ENCODE measurements around the gene CACNA1B. TPM values are rescaled to one million over a fixed set of nuclear protein-coding genes. Genes with fewer than 3 reads are reported as not detected.

The CACNA1B gene
- total and polyA plus RNA-seq, 2 of the 4 experiments (the other 2 are of a cell fraction), result 0.02 TPM; not detected in 1

GRCh38 chr9:137970686-137971476, 93.3 kb downstream of the CACNA1B start:
- dilution Hi-C loops (cut with HindIII; ENCODE audit: low sequenced_read_pairs, unreplicated experiment) (no loop called here), intact Hi-C loops (cut with micrococcal nuclease) (no loop called here), in situ Hi-C loops (cut with MboI; ENCODE audit: low sequenced_read_pairs) (no loop called here)
- H3K18ac ChIP-seq (ENCODE audit: low read depth, low read length), result no peak overlapping the region
- H3K4me1 ChIP-seq (ENCODE audit: control insufficient read depth, insufficient read depth, low read length), result no peaks in the 10 kb centered on the region
- no peaks in the 10 kb centered on the region for H3K27me3 ChIP-seq (ENCODE audit: control insufficient read depth, insufficient read depth, low read length)
- ChIA-PET CTCF (no interaction called here), POLR2A (ENCODE audit: unreplicated experiment) (no interaction called here)
- H2AFZ ChIP-seq (replicated peaks; ENCODE audit: low read length, poor library complexity), result no peak overlapping the region
- H2BK120ac ChIP-seq (ENCODE audit: low read depth, low read length), result no peak overlapping the region
- peak overlapping the region; percentile 28 for H2AK9ac ChIP-seq (replicated peaks; ENCODE audit: low read depth, low read length, poor library complexity)
- TF ChIP-seq ELK1 (IDR thresholded peaks at IDR 0.05; ENCODE audit: borderline replicate concordance, low read depth, low read length), result no peak
- no peak for TF ChIP-seq FOS (IDR thresholded peaks at IDR 0.05; ENCODE audit: low read depth, low read length)
- TF ChIP-seq CEBPB (IDR thresholded peaks at IDR 0.05; ENCODE audit: low read depth, low read length), result no peak
- no peak for TF ChIP-seq RCOR1 (IDR thresholded peaks at IDR 0.05; ENCODE audit: insufficient replicate concordance, low read length)
- TF ChIP-seq CHD1 (IDR thresholded peaks at IDR 0.05; ENCODE audit: low read depth, low read length), result no peak
- no peak for TF ChIP-seq RFX5 (IDR thresholded peaks at IDR 0.05; ENCODE audit: low read depth, low read length)
- no peak for TF ChIP-seq MAFK (IDR thresholded peaks at IDR 0.05; ENCODE audit: low read depth, low read length)
- TF ChIP-seq SMC3 (IDR thresholded peaks at IDR 0.05; ENCODE audit: low read depth, low read length), result no peak
- TF ChIP-seq RAD21 (IDR thresholded peaks at IDR 0.05; ENCODE audit: low read length), result no peak
- no peak for TF ChIP-seq NFE2L2 (IDR thresholded peaks at IDR 0.05; ENCODE audit: low read depth, low read length)
- no peak for TF ChIP-seq MXI1 (IDR thresholded peaks at IDR 0.05; ENCODE audit: borderline replicate concordance, low read depth, low read length)
- TF ChIP-seq, protein P1, sequence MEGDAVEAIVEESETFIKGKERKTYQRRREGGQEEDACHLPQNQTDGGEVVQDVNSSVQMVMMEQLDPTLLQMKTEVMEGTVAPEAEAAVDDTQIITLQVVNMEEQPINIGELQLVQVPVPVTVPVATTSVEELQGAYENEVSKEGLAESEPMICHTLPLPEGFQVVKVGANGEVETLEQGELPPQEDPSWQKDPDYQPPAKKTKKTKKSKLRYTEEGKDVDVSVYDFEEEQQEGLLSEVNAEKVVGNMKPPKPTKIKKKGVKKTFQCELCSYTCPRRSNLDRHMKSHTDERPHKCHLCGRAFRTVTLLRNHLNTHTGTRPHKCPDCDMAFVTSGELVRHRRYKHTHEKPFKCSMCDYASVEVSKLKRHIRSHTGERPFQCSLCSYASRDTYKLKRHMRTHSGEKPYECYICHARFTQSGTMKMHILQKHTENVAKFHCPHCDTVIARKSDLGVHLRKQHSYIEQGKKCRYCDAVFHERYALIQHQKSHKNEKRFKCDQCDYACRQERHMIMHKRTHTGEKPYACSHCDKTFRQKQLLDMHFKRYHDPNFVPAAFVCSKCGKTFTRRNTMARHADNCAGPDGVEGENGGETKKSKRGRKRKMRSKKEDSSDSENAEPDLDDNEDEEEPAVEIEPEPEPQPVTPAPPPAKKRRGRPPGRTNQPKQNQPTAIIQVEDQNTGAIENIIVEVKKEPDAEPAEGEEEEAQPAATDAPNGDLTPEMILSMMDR (conservative IDR thresholded peaks at IDR 0.05; ENCODE audit: low read depth, low read length), result no peak
- no peak for TF ChIP-seq MAZ (IDR thresholded peaks at IDR 0.05; ENCODE audit: borderline replicate concordance, low read depth, low read length)
- TF ChIP-seq BHLHE40 (IDR thresholded peaks at IDR 0.05; ENCODE audit: low read depth, low read length), result no peak
- TF ChIP-seq, protein P2, sequence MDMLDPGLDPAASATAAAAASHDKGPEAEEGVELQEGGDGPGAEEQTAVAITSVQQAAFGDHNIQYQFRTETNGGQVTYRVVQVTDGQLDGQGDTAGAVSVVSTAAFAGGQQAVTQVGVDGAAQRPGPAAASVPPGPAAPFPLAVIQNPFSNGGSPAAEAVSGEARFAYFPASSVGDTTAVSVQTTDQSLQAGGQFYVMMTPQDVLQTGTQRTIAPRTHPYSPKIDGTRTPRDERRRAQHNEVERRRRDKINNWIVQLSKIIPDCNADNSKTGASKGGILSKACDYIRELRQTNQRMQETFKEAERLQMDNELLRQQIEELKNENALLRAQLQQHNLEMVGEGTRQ (IDR thresholded peaks at IDR 0.05; ENCODE audit: low read depth, low read length), result no peak
- H4K5ac ChIP-seq (ENCODE audit: low read depth, low read length), result no peak overlapping the region
- no peak overlapping the region for H3K4ac ChIP-seq (ENCODE audit: low read depth, low read length)
- no peak overlapping the region for H2BK20ac ChIP-seq (ENCODE audit: low read depth, low read length)
- no peak overlapping the region for H4K8ac ChIP-seq (ENCODE audit: low read depth in 2 of 2, low read length in 2 of 2)
- H3K23ac ChIP-seq (ENCODE audit: low read depth, low read length), result no peak overlapping the region
- ATAC-seq (ENCODE audit: low read depth) (no peak), DNase-seq (no peak)
- no peak overlapping the region for H3K14ac ChIP-seq (replicated peaks; ENCODE audit: low read depth, low read length)
- peaks cover 67% of the 10 kb centered on the region for H3K9me3 ChIP-seq (ENCODE audit: control insufficient read depth, insufficient read depth, low read length)
- H4K91ac ChIP-seq (ENCODE audit: insufficient read depth, low read depth, low read length), result no peak overlapping the region
- H3K9ac ChIP-seq (ENCODE audit: low read depth, low read length), result no peak overlapping the region
- no peaks in the 10 kb centered on the region for H3K9me1 ChIP-seq (ENCODE audit: insufficient read depth, low read length)
- no peak overlapping the region for H3K4me3 ChIP-seq (ENCODE audit: insufficient read depth, low read depth, low read length)
- no peaks in the 10 kb centered on the region for H3K79me1 ChIP-seq (ENCODE audit: low read depth in 1 of 2, low read length in 2 of 2)
- H3K36me3 ChIP-seq (ENCODE audit: control insufficient read depth, insufficient read depth, low read length), result no peaks in the 10 kb centered on the region
- no TSS peak for BruUV-seq (replicated peaks)
- H2AK5ac ChIP-seq (ENCODE audit: low read depth, low read length), result no peak overlapping the region
- H3K27ac ChIP-seq (ENCODE audit: insufficient read depth, low read length), result no peak overlapping the region
- H3K4me2 ChIP-seq (ENCODE audit: low read depth, low read length), result no peak overlapping the region
- H2BK5ac ChIP-seq (ENCODE audit: low read depth, low read length, poor library complexity, severe bottlenecking), result no peak overlapping the region
- 48% methylated on average over 10 of the region's 18 CpGs; no CpG with 5 or more reads in 1 of the 2 experiments for WGBS, 2 experiments (ENCODE audit: extremely low coverage in 2 of 2, insufficient read length in 1 of 2)
- H3K56ac ChIP-seq (ENCODE audit: extremely low read depth, insufficient read depth, low read length), result no peak overlapping the region
- H2BK15ac ChIP-seq (ENCODE audit: low read depth, low read length), result no peak overlapping the region
- no peaks in the 10 kb centered on the region for H4K20me1 ChIP-seq (ENCODE audit: insufficient read depth, low read length)

Measured in IMR-90 (cell line).